GM10248 (cell line): ENCODE measurements around the gene MRPL32.

Experiments used
- CTCF ChIA-PET: fragments of 300-600 bp; sonication (Branson Sonifier 250); formaldehyde crosslinking; extraction: SDS; loops from one replicate; lab custom pipeline; 2021; ENCODE audit warnings: antibody characterized with exemption; lab: Yijun Ruan, JAX
- POLR2A ChIA-PET: fragments of 350-650 bp; sonication (Branson Sonifier 250); formaldehyde crosslinking; extraction: SDS; loops from one replicate; lab custom pipeline; 2020; ENCODE audit warnings: antibody characterized with exemption; lab: Yijun Ruan, JAX
- DNase-seq: peaks from one replicate; pipeline ENCODE4 v3.0.0; 2012; ENCODE audit errors: extremely low spot score
- TF ChIP-seq, protein P1 (sequence below): IDR thresholded peaks from 2 replicates; pipeline ENCODE4 v1.5.1; 2012; ENCODE audit warnings: mild to moderate bottlenecking, low read depth; ENCODE audit errors: extremely low read depth, missing control alignments, control extremely low read depth

Gene MRPL32

GRCh38 chr7:42932811-42933591 is 825 bp downstream of the MRPL32 start:
- DNase-seq, result no peak
- ChIA-PET CTCF (interaction anchor here (1.1 to 10.1 kb wide), 10 partner anchors 8 to 992 kb away, joined by 3 to 111 read pairs (median 4); partner anchors contain the start of gene STK17A), POLR2A (interaction anchor here (0.9 kb wide), 1 partner anchor 650 kb away, joined by 9 read pairs; the partner anchor contains the start of gene STK17A)
- TF ChIP-seq, protein P1, sequence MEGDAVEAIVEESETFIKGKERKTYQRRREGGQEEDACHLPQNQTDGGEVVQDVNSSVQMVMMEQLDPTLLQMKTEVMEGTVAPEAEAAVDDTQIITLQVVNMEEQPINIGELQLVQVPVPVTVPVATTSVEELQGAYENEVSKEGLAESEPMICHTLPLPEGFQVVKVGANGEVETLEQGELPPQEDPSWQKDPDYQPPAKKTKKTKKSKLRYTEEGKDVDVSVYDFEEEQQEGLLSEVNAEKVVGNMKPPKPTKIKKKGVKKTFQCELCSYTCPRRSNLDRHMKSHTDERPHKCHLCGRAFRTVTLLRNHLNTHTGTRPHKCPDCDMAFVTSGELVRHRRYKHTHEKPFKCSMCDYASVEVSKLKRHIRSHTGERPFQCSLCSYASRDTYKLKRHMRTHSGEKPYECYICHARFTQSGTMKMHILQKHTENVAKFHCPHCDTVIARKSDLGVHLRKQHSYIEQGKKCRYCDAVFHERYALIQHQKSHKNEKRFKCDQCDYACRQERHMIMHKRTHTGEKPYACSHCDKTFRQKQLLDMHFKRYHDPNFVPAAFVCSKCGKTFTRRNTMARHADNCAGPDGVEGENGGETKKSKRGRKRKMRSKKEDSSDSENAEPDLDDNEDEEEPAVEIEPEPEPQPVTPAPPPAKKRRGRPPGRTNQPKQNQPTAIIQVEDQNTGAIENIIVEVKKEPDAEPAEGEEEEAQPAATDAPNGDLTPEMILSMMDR, result no peak

GRCh38 chr7:42934291-42934690 is 2.1 kb downstream of the MRPL32 start:
- TF ChIP-seq, protein P1, result no peak
- CTCF ChIA-PET, result interaction anchor here (1.3 to 2.2 kb wide), 7 partner anchors 10 to 991 kb away, joined by 3 to 13 read pairs (median 6); no protein-coding TSS in a partner anchor
- POLR2A ChIA-PET, result no interaction called here
- no peak for DNase-seq

DNA sequence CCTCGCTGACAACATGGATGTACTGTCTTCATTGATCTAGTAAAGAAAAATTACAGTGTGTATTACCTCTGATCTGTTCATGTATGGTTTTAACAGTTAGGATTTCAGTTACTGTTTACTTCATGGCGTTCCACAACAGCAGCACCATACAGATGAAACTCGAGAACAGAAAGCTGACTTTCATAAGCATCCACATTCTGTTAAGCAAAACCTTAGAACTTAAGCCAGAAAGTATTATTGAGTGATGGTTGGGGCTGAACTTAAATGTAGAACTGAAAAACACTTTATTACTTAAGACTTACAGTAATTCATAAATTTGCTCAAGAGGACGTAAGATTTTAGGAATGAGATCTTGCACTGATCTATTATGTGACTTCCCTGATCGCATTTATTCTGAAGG is 3.7 kb downstream of the MRPL32 start:
- CTCF ChIA-PET, result interaction anchor here (1.0 to 2.2 kb wide), 12 partner anchors 10 to 647 kb away, joined by 3 to 13 read pairs (median 6); partner anchors contain the start of gene STK17A
- TF ChIP-seq, protein P1, result no peak
- POLR2A ChIA-PET, result no interaction called here
- DNase-seq, result no peak

GRCh38 chr7:42939457-42940240 is 7.5 kb downstream of the MRPL32 start:
- TF ChIP-seq, protein P1, result no peak
- ChIA-PET CTCF (interaction anchor here (0.7 to 6.8 kb wide), 9 partner anchors 8 to 500 kb away, joined by 4 to 111 read pairs (median 16); partner anchors contain the start of genes MRPL32 and PSMA2), POLR2A (no interaction called here)
- DNase-seq, result no peak

GRCh38 chr7:42940985-42941847 is 9.0 kb downstream of the MRPL32 start:
- ChIA-PET POLR2A (no interaction called here), CTCF (interaction anchor here (0.6 to 6.8 kb wide), 49 partner anchors 9 to 1001 kb away, joined by 3 to 111 read pairs (median 4); partner anchors contain the start of genes MRPL32 and PSMA2)
- TF ChIP-seq, protein P1, result peak; percentile 86
- DNase-seq, result peak; percentile 62
